Retinal pigment epithelial cell (primary cell): ENCODE measurements around the gene SECTM1.
"Not testable (repeated sequence)": the region's sequence is repeated elsewhere in the genome, so short reads cannot be mapped to it uniquely, and the experiment has no call there.

Experiments
- DNase-seq: peaks from one replicate; pipeline ENCODE4 v3.0.0-alpha.2; 2010; ENCODE audit warnings: low read depth
- H3K4me3 ChIP-seq: 2 replicates; pipeline ENCODE4 v1.5.1; 2011; ENCODE audit warnings: mild to moderate bottlenecking, low read length, control low read depth, moderate library complexity
- TF ChIP-seq, protein P1 (sequence below): conservative IDR thresholded peaks from 2 replicates; pipeline ENCODE4 v1.5.1; 2011; ENCODE audit warnings: low read depth, low read length, control low read depth, inconsistent platforms

The SECTM1 gene

DNA sequence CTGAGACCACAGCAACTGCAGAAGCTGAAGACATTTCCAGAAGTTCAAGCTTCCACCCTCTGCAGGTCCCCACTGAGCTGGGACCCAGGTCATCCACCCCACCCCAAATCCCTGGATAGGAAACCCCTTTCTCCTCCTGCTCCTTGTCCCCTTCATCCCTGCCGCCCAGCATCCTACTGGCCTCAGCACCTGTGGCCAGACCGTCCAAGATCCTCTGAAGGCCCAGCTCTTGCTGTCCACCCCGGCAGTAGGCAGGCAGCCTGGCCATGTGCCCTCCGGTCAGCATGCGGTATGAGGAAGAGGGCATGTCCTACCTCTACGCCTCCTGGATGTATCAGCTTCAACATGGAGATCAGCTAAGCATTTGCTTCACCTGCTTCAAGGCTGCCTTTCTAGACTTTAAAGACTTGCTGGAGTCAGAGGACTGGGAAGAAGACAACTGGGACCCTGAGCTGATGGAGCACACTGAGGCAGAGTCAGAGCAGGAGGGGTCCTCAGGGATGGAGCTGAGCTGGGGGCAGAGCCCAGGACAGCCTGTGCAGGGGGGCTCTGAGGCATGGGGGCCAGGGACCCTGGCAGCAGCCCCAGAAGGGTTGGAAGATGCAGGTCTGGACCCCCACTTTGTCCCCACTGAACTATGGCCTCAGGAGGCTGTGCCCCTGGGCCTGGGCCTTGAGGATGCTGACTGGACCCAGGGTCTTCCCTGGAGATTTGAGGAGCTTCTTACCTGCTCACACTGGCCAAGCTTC, 28.5 kb upstream of the SECTM1 start:
- TF ChIP-seq, protein P1, sequence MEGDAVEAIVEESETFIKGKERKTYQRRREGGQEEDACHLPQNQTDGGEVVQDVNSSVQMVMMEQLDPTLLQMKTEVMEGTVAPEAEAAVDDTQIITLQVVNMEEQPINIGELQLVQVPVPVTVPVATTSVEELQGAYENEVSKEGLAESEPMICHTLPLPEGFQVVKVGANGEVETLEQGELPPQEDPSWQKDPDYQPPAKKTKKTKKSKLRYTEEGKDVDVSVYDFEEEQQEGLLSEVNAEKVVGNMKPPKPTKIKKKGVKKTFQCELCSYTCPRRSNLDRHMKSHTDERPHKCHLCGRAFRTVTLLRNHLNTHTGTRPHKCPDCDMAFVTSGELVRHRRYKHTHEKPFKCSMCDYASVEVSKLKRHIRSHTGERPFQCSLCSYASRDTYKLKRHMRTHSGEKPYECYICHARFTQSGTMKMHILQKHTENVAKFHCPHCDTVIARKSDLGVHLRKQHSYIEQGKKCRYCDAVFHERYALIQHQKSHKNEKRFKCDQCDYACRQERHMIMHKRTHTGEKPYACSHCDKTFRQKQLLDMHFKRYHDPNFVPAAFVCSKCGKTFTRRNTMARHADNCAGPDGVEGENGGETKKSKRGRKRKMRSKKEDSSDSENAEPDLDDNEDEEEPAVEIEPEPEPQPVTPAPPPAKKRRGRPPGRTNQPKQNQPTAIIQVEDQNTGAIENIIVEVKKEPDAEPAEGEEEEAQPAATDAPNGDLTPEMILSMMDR = no peak
- no peak for DNase-seq
- H3K4me3 ChIP-seq = no peak overlapping the region

DNA sequence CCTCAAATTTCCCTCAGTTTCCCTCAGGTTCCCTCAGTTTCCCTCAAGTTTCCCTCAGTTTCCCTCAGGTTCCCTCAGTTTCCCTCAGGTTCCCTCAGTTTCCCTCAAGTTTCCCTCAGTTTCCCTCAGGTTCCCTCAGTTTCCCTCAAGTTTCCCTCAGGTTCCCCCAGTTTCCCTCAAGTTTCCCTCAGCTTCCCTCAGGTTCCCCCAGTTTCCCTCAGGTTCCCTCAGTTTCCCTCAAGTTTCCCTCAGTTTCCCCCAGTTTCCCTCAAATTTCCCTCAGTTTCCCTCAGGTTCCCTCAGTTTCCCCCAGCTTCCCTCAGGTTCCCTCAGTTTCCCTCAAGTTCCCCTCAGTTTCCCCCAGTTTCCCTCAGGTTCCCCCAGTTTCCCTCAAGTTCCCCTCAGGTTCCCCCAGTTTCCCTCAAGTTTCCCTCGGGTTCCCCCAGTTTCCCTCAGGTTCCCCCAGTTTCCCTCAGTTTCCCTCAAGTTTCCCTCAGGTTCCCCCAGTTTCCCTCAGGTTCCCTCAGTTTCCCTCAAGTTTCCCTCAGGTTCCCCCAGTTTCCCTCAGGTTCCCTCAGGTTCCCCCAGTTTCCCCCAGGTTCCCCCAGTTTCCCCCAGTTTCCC, 26.0 kb upstream of the SECTM1 start:
- DNase-seq, H3K4me3 ChIP-seq: not testable (repeated sequence)

GRCh38 chr17:82358465-82359350, 25.1 kb upstream of the SECTM1 start, which contains the start of gene TEX19:
Gene TEX19 (plus strand): TSS chr17:82359247. CDS start chr17:82362151, 2,904 bp downstream.
- TF ChIP-seq, protein P1 = no peak
- no peak within 1 kb of the TSS for H3K4me3 ChIP-seq
- DNase-seq = no peak

DNA sequence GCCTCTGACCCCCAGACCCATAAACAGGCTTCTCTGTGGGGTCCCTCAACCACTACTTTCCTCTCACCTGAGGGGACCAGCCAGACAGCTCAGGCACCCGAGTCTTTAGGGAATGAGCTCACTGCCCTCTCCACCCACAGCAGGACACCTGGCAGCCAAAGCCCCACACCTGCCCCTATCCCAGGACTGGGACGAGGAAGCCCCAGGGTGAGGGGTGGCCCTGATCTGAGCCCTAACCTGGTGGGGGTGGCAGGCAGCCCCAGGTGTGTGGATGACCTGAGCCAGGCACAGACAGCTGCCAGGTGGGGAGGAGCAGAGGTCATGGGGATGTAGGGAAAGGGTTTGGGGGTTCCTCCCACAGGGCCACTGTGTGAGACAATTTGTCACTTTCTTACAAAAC, 23.8 kb upstream of the SECTM1 start:
- TF ChIP-seq, protein P1 = no peak
- no peak overlapping the region for H3K4me3 ChIP-seq
- DNase-seq = no peak

GRCh38 chr17:82356845-82357355, 23.3 kb upstream of the SECTM1 start:
- TF ChIP-seq, protein P1 = peak; percentile 2

DNA sequence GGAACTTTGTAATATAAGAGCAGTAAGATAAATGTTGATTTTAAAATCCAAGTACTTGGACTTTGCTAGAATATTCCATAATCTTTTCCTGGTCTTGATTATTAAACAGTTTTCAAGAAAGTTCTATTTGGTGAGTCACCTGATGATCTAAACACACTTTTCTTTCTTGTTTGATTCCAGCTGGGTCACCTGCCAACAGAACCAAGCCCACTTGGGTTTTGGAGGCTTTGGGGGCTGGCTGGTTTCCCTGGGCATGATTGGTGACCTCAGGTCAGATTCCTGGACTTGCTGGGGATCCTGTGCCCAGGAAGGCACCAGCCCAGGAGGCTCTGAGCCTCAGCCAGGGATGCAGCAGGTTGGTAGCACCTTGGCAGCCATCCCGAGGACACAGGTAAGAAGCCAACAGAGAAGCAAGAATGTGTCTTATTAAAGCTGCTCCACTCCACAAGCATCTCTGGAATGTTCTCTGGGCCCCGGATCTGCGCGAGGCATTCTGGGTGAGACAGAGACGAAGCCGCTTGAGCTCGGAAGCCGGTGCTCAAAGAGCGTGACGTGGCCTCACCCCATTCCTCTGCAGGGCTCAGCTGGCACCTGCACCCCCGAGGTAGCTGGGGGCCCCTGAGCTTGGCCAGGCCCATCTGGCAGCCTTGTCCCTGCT, 22.3 kb upstream of the SECTM1 start:
- TF ChIP-seq, protein P1 = no peak
- no peak overlapping the region for H3K4me3 ChIP-seq
- peak; percentile 53 for DNase-seq

More at GRCh38 chr17:82356845-82357355, 23.3 kb upstream of the SECTM1 start:
- no peak overlapping the region for H3K4me3 ChIP-seq
- no peak for DNase-seq
